ENCODE results near the gene LRRC71.

Gene LRRC71

DNA sequence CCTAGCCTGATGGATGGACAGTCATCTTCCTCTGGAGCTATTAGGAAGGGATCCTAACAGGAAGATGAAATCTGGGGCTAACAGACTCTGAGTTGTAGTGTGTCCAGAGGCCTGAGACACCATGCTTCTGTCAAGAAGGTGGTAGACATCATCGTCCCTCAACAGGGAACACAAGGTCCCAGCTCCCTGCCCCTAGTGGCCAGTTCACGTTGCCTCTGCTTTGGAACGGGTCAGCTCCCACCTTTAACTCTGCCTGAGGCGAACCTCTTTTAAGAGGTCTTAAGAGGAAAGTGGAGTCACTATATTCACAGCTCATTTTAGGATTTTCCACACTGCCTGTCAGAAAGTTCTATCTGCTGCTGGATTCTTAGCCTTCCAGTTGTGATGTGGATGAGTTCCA is 28.3 kb downstream of the LRRC71 start:
- no peak for DNase-seq

DNA sequence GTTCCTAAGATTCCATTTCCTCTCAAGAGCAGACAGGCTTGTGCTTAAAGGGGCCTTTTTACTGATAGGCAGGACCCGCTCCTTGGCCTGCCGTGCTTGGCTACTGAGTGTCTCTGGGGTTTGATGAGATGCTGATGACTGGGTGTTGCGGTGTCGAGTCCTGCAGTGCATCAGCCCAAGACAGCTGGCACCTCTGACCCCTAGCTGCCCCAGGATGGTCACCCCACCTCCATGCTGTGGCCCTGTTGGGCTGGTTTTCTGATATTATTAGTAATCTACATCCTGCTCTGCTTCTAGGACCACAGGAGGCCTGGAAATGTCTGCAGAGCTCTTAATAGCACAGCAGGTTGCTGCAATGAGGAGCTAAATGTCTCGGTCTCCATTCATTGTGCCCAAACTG is 28.7 kb downstream of the LRRC71 start:
- DNase-seq: no peak

DNA sequence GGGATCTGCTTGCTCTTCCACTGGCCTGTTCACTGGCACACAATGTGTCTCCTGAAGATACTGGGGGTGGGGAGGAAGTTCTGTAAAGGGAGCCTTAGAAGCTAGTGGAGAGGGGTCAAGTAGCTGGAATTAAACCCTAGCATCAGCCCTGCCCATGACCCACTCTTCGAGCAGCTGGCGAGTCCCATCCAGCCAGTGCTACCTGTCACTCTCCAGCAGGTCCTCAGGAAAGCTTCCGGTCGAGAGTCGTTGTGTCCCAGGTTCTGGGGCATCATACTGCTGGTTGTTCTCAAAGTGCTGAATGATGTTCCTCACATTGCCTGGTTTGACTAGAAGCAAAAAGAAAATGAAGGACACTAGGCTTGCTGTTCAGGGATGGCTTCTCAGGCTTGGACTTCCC is 30.9 kb downstream of the LRRC71 start:
- DNase-seq: no peak

DNA sequence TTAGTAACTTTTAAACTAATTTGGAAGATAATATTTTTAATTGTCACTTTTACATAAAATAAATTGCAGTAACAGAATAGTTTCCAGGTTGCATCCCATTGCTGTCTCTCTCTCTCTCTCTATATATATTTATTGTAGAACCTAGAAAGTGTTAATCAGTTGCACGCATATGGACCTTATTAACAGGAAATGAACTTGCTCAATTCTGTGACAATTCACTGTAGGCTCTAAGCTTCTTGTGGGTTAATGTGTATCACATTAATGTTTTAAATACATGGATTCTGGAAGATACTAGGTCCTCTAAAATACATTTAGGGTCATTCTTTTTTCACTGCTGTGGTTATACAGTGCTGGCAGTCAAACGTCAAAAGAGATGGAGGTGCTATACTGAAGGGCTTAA is 33.1 kb downstream of the LRRC71 start:
- DNase-seq: no peak

DNA sequence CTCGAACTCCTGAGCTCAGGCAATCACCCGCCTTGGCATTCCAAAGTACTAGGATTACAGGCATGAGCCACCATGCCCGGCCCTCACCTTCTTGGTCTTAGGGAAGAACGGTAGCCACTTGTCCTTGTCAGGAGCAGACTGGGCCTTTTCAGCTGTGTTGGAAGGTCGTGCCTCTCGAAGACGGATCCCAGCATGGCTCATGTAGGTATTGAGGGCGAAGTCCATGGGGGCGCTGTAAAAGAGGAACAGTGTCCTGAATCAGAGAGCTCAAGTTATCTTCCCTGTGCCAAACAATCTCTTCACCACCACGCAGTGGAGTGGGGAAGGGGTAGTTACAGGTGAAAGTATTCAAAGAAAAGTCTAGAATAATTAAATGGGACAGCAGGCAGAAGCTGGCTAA is 35.9 kb downstream of the LRRC71 start:
- DNase-seq: no peak

DNA sequence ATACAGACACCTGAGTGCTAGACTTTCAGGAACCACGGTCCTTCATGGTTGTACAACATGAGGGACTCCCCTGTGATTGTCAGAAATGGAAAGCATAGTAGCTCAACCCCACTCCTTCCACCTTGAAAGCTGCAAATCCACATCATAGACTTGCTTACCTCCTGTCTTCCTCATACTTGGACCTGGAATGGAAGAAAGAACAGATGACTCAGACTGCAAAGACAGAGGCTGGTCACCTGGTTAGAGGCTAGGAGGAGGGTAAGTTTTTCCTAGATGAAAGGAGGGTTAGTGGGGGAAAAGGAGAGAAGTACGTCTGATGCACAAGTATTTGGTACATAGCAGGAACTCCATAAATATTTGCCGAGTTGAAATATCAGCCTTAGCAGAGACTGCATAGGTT is 37.2 kb downstream of the LRRC71 start:
- no peak for DNase-seq

DNA sequence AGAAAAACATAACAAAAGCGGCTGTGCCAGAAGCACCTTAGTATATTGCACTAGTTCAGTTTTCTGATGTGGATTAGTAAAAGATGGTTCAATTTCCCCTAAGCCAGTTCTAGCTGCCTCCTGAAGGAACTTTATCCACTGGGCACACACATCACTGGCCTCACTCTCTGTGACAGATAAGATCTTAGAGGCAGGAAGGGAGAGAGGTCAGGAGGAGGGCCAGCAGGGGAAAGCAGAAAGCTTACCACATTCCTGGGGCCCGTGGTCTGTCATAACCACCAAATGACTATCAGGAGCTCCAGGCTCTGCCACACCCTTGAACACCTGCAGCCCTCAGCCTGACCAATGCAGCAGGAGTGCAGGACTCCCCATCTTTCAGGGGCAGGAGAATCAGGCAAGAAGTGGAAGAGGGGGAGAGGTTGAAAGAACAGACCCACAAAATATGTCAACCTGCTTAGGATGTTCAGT is 37.8 kb downstream of the LRRC71 start:
- DNase-seq: no peak

DNA sequence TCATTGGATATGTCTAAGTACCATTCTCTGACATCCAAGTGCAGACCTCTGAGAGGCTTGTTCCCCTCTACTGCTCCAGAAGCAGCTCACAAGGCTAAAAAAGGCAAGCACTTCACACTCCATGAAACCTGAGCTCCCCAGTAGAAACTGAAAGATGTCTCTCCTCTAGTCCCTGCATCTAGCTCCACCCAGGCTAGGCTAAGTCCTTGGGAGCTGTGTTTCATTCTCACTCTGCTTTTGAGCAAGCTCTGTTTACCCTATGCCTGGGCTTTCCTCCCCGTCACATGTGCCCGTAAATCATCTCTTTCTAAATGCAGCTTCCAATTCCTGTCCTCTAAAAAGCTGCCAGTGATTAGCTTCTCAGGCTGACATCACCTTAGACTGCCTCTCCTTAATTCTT is 39.0 kb downstream of the LRRC71 start:
- DNase-seq: no peak

DNA sequence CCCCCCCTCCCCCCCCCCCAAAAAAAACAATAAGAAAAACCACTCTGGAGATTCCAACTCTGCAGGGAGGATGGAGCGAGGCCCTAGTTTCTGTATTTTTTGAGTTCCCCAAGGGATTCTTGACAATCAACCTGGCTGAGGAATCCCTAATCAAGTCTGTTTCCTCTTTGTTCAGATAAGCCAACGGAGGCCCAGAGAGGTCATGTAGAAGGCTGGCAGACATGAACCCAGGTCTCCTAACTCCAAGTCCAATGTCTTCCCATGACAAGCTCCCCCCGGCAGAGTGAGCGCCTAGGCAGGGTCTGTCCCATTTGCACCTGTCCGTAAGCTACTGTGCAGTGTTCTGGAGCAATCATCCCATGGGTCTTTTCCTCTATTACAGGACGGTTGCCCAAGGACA is 39.5 kb downstream of the LRRC71 start:
- DNase-seq: no peak

DNA sequence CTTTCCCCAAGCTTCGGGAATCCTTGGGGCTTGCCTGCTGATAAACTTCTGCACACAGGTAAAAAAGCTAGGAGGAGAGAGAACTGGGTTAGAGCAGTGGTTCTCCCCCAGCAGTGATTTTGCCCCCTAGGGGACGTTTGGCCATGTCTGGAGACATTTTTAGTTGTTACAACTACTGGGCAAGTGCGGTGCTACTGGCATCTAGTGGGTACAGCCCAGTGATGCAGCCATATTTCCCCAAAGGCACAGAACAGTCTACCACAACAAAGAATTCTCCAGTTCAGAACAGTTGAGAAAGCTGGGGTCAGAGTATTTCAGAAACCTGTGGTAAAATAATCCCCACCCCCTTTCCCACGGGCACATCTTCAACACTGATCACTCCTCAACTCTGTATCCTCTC is 41.3 kb downstream of the LRRC71 start:
- DNase-seq: no peak

DNA sequence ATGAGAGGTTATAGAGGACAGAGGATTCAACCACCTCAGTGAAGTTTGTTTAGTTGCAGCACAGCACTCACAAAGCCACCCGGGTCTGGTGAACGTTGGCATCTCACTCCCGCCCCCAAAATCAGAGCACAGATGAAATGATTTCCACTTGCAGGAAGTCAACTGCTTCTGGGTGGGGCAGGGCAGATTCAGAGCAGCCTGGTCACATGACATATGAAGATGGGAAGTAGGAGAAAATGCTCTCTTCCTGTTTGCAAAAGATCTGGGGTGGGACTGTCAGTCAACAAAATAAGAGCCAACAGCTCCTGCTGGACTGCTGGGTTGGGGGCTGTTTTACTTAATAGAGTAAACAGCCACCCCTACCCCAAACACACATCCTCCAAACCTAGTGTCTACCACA is 43.2 kb downstream of the LRRC71 start:
- DNase-seq: peak in 2 of 4 experiments; percentile 21 to 29

DNA sequence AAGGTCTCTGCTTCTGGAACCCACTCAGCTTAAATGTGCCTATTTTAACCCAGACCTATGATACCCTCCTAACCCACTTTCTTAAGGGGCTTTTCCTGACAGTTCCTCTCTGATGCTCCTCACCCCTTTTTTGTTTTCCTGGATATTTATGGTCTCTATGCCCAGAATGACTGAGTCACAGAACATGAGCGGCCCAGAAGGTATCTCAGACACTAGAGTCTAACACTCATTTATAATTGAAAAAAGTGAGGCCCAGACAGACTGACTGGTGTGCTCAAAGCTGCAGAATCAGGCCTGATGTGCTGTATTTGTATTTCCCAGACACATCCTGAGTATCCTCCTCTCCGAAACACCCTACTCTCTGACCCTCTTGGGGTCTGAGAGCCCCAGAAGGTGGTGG is 44.0 kb downstream of the LRRC71 start:
- DNase-seq: no peak

DNA sequence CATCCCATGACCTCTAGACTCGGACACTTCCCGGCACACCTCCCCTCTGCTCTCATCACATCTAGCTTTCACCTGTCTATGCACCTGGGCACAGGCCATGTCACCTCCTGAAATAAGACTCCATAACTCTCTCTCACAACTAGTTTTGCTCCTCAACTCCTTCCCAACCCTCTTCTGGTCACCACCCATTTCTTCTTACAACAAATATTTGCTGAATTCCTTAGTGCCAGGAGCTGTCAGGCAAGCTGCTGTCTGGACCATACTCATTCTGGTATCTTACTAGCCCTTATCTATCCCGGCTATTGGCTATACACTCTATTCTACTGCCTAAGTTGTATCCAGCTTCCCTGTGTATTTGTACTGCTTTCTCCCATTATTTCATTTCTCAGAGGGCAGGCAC is 49.1 kb downstream of the LRRC71 start:
- no peak for DNase-seq

DNA sequence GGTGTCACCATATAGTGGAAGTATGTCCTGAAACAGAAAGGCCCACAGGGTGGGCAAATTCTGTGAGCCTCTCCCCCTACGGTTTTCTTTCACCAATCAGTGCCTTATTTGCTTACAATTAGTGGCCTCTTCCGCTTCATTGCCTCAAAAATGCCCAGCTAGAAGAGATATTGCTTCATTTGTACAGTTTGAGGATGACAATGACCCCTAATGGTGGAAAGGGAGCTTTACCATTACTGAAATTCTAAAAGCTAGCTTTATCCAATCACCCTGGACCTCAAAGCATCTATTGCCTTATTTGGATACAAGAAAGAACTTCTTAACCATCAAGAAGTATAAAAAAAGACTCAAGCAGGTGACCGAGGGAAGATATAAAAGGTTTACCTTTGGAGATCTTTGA is 49.6 kb downstream of the LRRC71 start:
- no peak for DNase-seq

DNA sequence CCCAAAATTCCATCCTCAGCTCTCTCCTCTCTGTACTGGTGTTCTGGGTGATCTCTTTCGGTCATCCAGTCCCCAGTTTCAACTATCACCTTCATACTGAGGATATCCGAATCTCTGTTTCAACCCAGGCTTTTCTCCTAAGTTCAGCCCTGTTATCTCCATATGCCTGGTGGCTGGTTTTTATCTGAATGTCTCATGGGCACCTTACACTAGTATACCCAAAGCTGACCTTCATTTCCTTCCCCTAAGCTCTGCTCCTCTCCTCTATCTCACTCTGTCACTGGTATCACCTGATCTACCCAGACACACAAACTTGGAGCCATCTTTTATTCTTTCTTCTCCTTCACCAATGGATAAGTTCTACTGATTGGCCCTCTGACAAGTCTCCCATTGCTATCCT is 53.0 kb downstream of the LRRC71 start:
- DNase-seq: no peak

DNA sequence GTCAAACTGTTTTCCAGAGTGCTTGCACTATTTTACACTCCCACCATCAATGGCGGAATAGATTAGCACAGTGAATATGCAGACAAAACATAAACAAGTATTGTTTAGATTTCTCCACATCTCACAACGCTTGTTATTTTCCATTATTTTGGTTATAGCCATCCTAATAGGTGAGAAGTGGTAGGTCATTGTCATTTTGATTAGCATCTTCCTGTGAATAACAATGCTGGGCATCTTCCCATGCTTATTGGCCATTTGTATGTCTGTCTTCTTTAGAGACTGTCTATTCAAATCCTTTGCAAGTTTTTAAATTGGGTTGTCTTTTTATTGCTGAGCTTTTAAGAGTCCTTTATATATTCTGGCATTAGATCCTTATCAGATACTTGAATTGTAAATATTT is 54.7 kb downstream of the LRRC71 start:
- no peak for DNase-seq

DNA sequence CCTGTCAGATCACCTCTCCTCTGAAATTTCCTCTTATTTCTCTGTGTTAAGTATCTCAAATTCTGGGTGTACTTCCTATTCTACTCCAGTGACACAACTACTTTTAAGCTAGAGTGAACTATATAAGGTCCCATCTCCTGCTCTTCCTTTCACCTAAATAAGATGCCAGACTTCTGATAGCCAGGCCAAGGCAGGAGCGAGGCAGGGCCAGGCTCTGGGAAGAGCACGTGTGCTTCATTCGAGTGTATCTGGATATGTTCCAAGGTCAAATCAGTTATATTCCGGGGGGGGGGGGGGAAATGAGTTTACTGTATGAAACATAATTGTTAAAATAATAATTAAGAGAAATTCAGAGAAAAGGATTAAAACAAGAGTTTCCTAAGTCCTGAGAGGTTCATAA is 60.1 kb downstream of the LRRC71 start:
- DNase-seq: no peak

Measured in activated CD4-positive, CD25-positive, alpha-beta regulatory T cell (primary cell).